Testis (tissue), 2 donors: ENCODE data around the gene TMEM18.

ENCODE experiments used
- POLR2A ChIP-seq: fragments of 450-650 bp; IDR thresholded peaks from one replicate; pipeline ENCODE4 v1.6.1; 2017; ENCODE audit warnings: antibody characterized with exemption, mild to moderate bottlenecking, moderate library complexity
- TF ChIP-seq, protein P1 (sequence below), 3 experiments: fragments of 450-650 bp in 2 of 3; fragments of 200-600 bp in 1 of 3; sonication (generic) in 1 of 3; IDR thresholded peaks; one replicate each; pipeline ENCODE4 v1.5.1; 2016 to 2019; ENCODE audit warnings: antibody characterized with exemption in 3 of 3, mild to moderate bottlenecking in 2 of 3, moderate library complexity in 1 of 3

GRCh38 chr2:696463-696862, 19.3 kb upstream of the TMEM18 start:
- TF ChIP-seq, protein P1, sequence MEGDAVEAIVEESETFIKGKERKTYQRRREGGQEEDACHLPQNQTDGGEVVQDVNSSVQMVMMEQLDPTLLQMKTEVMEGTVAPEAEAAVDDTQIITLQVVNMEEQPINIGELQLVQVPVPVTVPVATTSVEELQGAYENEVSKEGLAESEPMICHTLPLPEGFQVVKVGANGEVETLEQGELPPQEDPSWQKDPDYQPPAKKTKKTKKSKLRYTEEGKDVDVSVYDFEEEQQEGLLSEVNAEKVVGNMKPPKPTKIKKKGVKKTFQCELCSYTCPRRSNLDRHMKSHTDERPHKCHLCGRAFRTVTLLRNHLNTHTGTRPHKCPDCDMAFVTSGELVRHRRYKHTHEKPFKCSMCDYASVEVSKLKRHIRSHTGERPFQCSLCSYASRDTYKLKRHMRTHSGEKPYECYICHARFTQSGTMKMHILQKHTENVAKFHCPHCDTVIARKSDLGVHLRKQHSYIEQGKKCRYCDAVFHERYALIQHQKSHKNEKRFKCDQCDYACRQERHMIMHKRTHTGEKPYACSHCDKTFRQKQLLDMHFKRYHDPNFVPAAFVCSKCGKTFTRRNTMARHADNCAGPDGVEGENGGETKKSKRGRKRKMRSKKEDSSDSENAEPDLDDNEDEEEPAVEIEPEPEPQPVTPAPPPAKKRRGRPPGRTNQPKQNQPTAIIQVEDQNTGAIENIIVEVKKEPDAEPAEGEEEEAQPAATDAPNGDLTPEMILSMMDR (IDR thresholded peaks at IDR 0.05): no peak
- TF ChIP-seq POLR2A: no peak
